ENCODE data around the gene TUBA1A.
"Not testable (repeated sequence)": the region's sequence is repeated elsewhere in the genome, so short reads cannot be mapped to it uniquely, and the experiment has no call there.

Gene TUBA1A

GRCh38 chr12:49146406-49146805 is 42.5 kb downstream of the TUBA1A start:
- no peaks in the 10 kb centered on the region for H3K36me3 ChIP-seq (ENCODE audit: insufficient read depth, low read length)
- no peak overlapping the region for H3K9ac ChIP-seq (ENCODE audit: low read depth, low read length)
- no peaks in the 10 kb centered on the region for H3K9me3 ChIP-seq (ENCODE audit: control insufficient read depth, insufficient read depth, low read length)
- no peaks in the 10 kb centered on the region for H3K4me1 ChIP-seq (ENCODE audit: insufficient read depth, low read length)

DNA sequence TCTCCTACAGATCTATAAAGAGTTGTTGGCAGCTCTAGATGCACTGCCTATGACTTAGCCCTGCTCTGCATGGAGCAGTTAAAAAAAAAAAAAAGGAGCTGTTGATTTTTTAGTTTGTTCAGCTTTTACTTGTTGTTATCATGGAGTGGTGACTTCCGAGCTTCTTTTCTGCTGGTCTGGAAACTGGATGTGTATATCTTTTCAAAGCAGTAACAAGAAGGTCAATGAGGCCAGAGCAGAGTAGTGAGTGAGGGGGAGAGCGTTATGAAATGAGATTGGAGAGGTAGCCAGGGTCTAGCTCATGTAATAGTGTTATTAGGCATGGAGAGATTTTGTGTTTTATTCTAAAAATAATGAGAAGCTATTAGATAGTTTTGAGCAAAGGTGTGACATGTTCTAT is 44.5 kb downstream of the TUBA1A start:
- no peaks in the 10 kb centered on the region for H3K36me3 ChIP-seq (ENCODE audit: insufficient read depth, low read length)
- no peak overlapping the region for H3K9ac ChIP-seq (ENCODE audit: low read depth, low read length)
- H3K4me1 ChIP-seq (ENCODE audit: insufficient read depth, low read length) = no peaks in the 10 kb centered on the region
- no peaks in the 10 kb centered on the region for H3K9me3 ChIP-seq (ENCODE audit: control insufficient read depth, insufficient read depth, low read length)

DNA sequence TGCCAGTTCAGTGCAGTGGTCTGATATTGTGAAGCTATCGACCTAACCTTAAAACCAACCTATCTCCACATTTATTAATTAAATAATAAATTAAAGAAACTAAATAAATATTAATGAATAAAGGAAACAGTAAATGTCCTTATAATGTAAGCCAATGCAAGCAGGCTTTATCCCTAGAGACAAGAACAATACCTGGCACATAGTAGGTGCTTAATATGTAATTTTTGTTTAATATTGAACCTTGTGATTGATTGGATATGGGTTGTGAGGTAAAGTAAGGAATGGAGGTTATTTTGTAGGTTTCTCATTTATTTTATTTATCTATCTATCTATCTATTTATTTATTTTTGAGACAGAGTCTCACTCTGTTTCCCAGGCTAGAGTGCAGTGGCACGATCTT is 49.9 kb downstream of the TUBA1A start:
- no peak overlapping the region for H3K9ac ChIP-seq (ENCODE audit: low read depth, low read length)
- H3K9me3 ChIP-seq (ENCODE audit: control insufficient read depth, insufficient read depth, low read length) = no peaks in the 10 kb centered on the region
- H3K4me1 ChIP-seq (ENCODE audit: insufficient read depth, low read length) = no peaks in the 10 kb centered on the region
- H3K36me3 ChIP-seq (ENCODE audit: insufficient read depth, low read length) = no peaks in the 10 kb centered on the region

DNA sequence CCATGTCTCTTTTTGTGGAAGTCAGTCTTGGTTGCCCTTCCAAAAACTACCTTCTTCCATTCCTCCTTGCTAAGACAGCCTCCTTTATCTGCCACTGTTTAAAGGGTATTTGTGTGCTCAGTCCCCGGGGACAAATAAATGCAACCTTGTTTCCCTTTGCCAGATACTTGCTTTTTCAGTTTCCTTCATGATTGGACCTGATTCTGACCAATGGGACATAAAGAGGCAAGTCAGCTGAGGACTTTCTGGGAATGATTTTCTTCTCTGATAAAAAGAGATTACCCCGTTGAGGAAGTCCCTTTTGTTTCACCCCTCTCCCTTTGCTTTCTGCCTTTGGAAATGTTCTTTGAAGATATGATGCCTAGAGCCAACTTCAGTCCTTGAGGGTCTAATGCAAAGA is 50.3 kb downstream of the TUBA1A start:
- Histone ChIP-seq H3K4me1 (ENCODE audit: insufficient read depth, low read length) (no peaks in the 10 kb centered on the region), H3K9ac (ENCODE audit: low read depth, low read length) (no peak overlapping the region), H3K36me3 (ENCODE audit: insufficient read depth, low read length) (no peaks in the 10 kb centered on the region), H3K9me3 (ENCODE audit: control insufficient read depth, insufficient read depth, low read length) (no peaks in the 10 kb centered on the region)

GRCh38 chr12:49137476-49137875 is 51.4 kb downstream of the TUBA1A start:
- Histone ChIP-seq H3K36me3 (ENCODE audit: insufficient read depth, low read length) (no peaks in the 10 kb centered on the region), H3K4me1 (ENCODE audit: insufficient read depth, low read length) (no peaks in the 10 kb centered on the region; the same call in 1 of the 2 replicates), H3K9ac (ENCODE audit: low read depth, low read length) (no peak overlapping the region), H3K9me3 (ENCODE audit: control insufficient read depth, insufficient read depth, low read length) (no peaks in the 10 kb centered on the region)

DNA sequence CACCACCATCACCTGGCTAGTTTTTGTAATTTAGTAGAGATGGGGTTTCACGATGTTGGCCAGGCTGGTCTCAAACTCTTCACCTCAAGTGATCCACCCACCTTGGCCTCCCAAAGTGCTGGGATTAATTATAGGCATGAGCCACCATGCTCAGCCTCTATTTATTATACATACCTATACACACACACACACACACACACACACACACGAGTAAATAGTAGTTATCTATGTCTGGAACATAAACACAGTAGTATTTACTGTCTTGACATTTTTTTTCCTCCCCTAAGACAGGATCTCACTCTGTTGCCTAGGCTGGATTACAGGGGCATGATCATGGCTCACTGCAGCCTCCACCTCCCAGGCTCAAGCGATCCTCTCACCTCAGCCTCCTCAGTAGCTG is 51.9 kb downstream of the TUBA1A start:
- H3K4me1 ChIP-seq (ENCODE audit: insufficient read depth, low read length); H3K9me3 ChIP-seq (ENCODE audit: control insufficient read depth, insufficient read depth, low read length); H3K36me3 ChIP-seq (ENCODE audit: insufficient read depth, low read length); H3K9ac ChIP-seq (ENCODE audit: low read depth, low read length): not testable (repeated sequence)
